Measurements from ENCODE around the gene KCNH2.

GRCh38 chr7:150914196-150914595 is 63.9 kb downstream of the KCNH2 start:
- no peak for TF ChIP-seq GABPA (IDR thresholded peaks at IDR 0.05; ENCODE audit: low read depth)
- TF ChIP-seq SIN3A (IDR thresholded peaks at IDR 0.05; ENCODE audit: borderline replicate concordance, low read depth, low read length): no peak
- TF ChIP-seq, protein P1, sequence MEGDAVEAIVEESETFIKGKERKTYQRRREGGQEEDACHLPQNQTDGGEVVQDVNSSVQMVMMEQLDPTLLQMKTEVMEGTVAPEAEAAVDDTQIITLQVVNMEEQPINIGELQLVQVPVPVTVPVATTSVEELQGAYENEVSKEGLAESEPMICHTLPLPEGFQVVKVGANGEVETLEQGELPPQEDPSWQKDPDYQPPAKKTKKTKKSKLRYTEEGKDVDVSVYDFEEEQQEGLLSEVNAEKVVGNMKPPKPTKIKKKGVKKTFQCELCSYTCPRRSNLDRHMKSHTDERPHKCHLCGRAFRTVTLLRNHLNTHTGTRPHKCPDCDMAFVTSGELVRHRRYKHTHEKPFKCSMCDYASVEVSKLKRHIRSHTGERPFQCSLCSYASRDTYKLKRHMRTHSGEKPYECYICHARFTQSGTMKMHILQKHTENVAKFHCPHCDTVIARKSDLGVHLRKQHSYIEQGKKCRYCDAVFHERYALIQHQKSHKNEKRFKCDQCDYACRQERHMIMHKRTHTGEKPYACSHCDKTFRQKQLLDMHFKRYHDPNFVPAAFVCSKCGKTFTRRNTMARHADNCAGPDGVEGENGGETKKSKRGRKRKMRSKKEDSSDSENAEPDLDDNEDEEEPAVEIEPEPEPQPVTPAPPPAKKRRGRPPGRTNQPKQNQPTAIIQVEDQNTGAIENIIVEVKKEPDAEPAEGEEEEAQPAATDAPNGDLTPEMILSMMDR (IDR thresholded peaks at IDR 0.05): no peak
